Lung (tissue), 13 donors: ENCODE measurements around the gene ZC3H11A. TPM values are rescaled to one million over a fixed set of nuclear protein-coding genes. Genes with fewer than 3 reads are reported as not detected.

Experiments
- ATAC-seq: fragments of 200-7000 bp; cut with Tn5 transposase; one replicate; pipeline ENCODE4 v1.9.1; 2020; ENCODE audit warnings: moderate number of reproducible peaks; ENCODE audit not compliant: insufficient read depth, low FRiP score
- DNase-seq, 3 donors: peaks; one replicate each; pipeline ENCODE4 v3.0.0-alpha.2; 2013 to 2017
- H3K27ac ChIP-seq, 2 donors: one replicate each; pipeline ENCODE4 v1.5.1; 2013; ENCODE audit warnings: mild to moderate bottlenecking in 2 of 2, moderate library complexity in 2 of 2, control low read depth in 1 of 2, inconsistent platforms in 1 of 2, low read depth in 1 of 2, low read length in 1 of 2
- H3K27me3 ChIP-seq, 3 donors: one replicate each; pipeline ENCODE4 v1.5.1; 2013; ENCODE audit warnings: low read length in 2 of 3; ENCODE audit not compliant: control insufficient read depth in 3 of 3, insufficient read depth in 3 of 3
- H3K36me3 ChIP-seq, 4 donors: one replicate each; pipeline ENCODE4 v1.5.1; 2013; ENCODE audit warnings: low read length in 4 of 4, mild to moderate bottlenecking in 1 of 4, moderate library complexity in 1 of 4; ENCODE audit not compliant: control insufficient read depth in 4 of 4, insufficient read depth in 4 of 4
- H3K4me1 ChIP-seq, 5 donors: one replicate each; pipeline ENCODE4 v1.5.1; 2013; ENCODE audit warnings: low read length in 5 of 5, mild to moderate bottlenecking in 2 of 5, moderate library complexity in 1 of 5; ENCODE audit not compliant: control insufficient read depth in 5 of 5, insufficient read depth in 5 of 5
- H3K4me3 ChIP-seq: one replicate; pipeline ENCODE4 v1.5.1; 2013; ENCODE audit warnings: mild to moderate bottlenecking, control low read depth, moderate library complexity
- H3K9ac ChIP-seq, 2 donors: one replicate each; pipeline ENCODE4 v1.5.1; 2013; ENCODE audit warnings: low read length in 2 of 2, control low read depth in 1 of 2; ENCODE audit not compliant: insufficient read depth in 1 of 2
- H3K9me3 ChIP-seq, 4 donors: one replicate each; pipeline ENCODE4 v1.5.1; 2013; ENCODE audit warnings: low read length in 3 of 4, mild to moderate bottlenecking in 1 of 4, moderate library complexity in 1 of 4; ENCODE audit not compliant: control insufficient read depth in 4 of 4, insufficient read depth in 3 of 4
- CTCF ChIP-seq: IDR thresholded peaks from 2 replicates; pipeline ENCODE4 v1.5.1; 2012; ENCODE audit warnings: mild to moderate bottlenecking; ENCODE audit errors: control extremely low read depth, extremely low read depth
- WGBS, 2 donors: extraction: QIAGEN DNeasy Blood & Tissue Kit; methylation state at CpG; one replicate each; pipeline ENCODE4 v1.1.7; 2013; 5-methylcytosine and 5-hydroxymethylcytosine counted together
- polyA plus RNA-seq, 2 donors: library from polyadenylated mRNA; stranded (reverse); fragments of 200-250 nt; gene quantifications; one replicate each; pipeline ENCODE4 v1.2.1, GENCODE V29; 2013
- small RNA-seq: library from RNA; depleted of rRNA; stranded (forward); fragments of <200 nt; gene quantifications from one replicate; pipeline ENCODE3, GENCODE V24; 2014; ENCODE audit warnings: low replicate concordance
- total RNA-seq, 2 donors: library from RNA; depleted of rRNA in 1 of 2; stranded (reverse); fragments of >200 nt in 1 of 2; gene quantifications; one replicate each; pipeline ENCODE4 v1.2.1, GENCODE V29; 2014 to 2021
- donor health status: control.
- donor health status: control.
- donor health status: Bipolar disorder and iron deficiency.
- donor health status: healthy.
- donor health status: DM: yes; HTN: yes; CAD: no.

ZC3H11A gene
- total and polyA plus RNA-seq, 4 donors, result 34.9 to 148 (median 46.4) TPM

- no peaks in the 10 kb centered on the region for H3K27me3 ChIP-seq
- no peaks in the 10 kb centered on the region for H3K9me3 ChIP-seq
- DNase-seq, result no peak
- H3K9ac ChIP-seq, result no peak overlapping the region
- TF ChIP-seq CTCF, result no peak
- ATAC-seq, result no peak
- H3K36me3 ChIP-seq, result peaks cover 16 to 38% (median 26%) of the 10 kb centered on the region in 4 donors
- 94% methylated on average over 1 of the region's 1 CpG for WGBS, 2 donors
- no peak overlapping the region for H3K27ac ChIP-seq
- no peaks in the 10 kb centered on the region for H3K4me1 ChIP-seq
- H3K4me3 ChIP-seq, result no peak overlapping the region
Measured at GRCh38 chr1:203843435-203843834, 48.0 kb downstream of the ZC3H11A start.

Small RNAs within 50 kb of the gene (small RNA-seq; reads per million reads assigned to genes)
- 0.42 reads per million, percentile 53 among the genes with 10 or more reads in this experiment for gene ZC3H11A

Other genes starting within 250 kb of the ZC3H11A start
- gene ATP2B4, start 168.8 kb upstream of the ZC3H11A start, total RNA-seq, result 100 to 1,000 TPM in 1 of 2 donors, 10 to 100 TPM in 1; 99.6 to 145 TPM
- gene ATP2B4, start 168.8 kb upstream of the ZC3H11A start, polyA plus RNA-seq, result 10 to 100 TPM; 35.9 to 53.1 TPM
- 1 to 10 TPM; 1.0 to 2.4 TPM for gene LAX1, start 30.4 kb upstream of the ZC3H11A start, total RNA-seq
- gene LAX1, start 30.4 kb upstream of the ZC3H11A start, polyA plus RNA-seq, result under 1 TPM; 0.26 to 0.55 TPM
- gene ZBED6, start within 50 bp of the ZC3H11A start, total RNA-seq, result 10 to 100 TPM; 21.8 to 27.1 TPM
- 1 to 10 TPM; 1.4 to 2.0 TPM for gene ZBED6, start within 50 bp of the ZC3H11A start, polyA plus RNA-seq
- 10 to 100 TPM; 43.4 to 71.7 TPM for gene SNRPE, start 66.0 kb downstream of the ZC3H11A start, total RNA-seq
- 100 to 1,000 TPM in 1 of 2 donors, 10 to 100 TPM in 1; 98.2 to 109 TPM for gene SNRPE, start 66.0 kb downstream of the ZC3H11A start, polyA plus RNA-seq